H1 (cell line): ENCODE results near the gene CACNG6. TPM values are rescaled to one million over a fixed set of nuclear protein-coding genes. Genes with fewer than 3 reads are reported as not detected.

Experiments used
- KDM5A ChIP-seq: fragments of 200-600 bp; IDR thresholded peaks from 2 replicates; pipeline ENCODE4 v1.7.1; 2012; ENCODE audit warnings: mild to moderate bottlenecking, low read length, inconsistent platforms, mixed read lengths
- polyA plus RNA-seq, 7 experiments: library from polyadenylated mRNA; depleted of rRNA in 3 of 7; stranded (reverse) in 5 of 7; unstranded in 2 of 7; fragments of >200 nt in 5 of 7; fragments of 200-250 nt in 2 of 7; gene quantifications; 1 replicate in 5 of 7; 2 replicates in 1 of 7; 4 replicates in 1 of 7; pipeline versions ENCODE4 v1.2.1 to v1.2.3, GENCODE V29; 2011 to 2013; ENCODE audit warnings: missing spikeins in 2 of 7, mixed read lengths in 2 of 7
- total RNA-seq: library from RNA; stranded (reverse); fragmentation: NEBNext Ultra II Directional; extraction: Animal tissue kit (Norgen Biotek cat#: 25700); gene quantifications from 2 replicates; pipeline ENCODE4 v1.2.1, GENCODE V29; 2021
- TF ChIP-seq, protein P1 (sequence below): fragments of 300-600 bp; sonication (generic); IDR thresholded peaks from 2 replicates; pipeline ENCODE4 v1.7.1; 2012; ENCODE audit warnings: low read length, moderate library complexity, mild to moderate bottlenecking, inconsistent platforms; ENCODE audit not compliant: insufficient replicate concordance

Gene CACNG6
- total and polyA plus RNA-seq, 2 of the 8 experiments (the other 6 are each of a cell fraction or from before 2014, with no cell fraction given): 1.2 to 1.6 TPM

DNA sequence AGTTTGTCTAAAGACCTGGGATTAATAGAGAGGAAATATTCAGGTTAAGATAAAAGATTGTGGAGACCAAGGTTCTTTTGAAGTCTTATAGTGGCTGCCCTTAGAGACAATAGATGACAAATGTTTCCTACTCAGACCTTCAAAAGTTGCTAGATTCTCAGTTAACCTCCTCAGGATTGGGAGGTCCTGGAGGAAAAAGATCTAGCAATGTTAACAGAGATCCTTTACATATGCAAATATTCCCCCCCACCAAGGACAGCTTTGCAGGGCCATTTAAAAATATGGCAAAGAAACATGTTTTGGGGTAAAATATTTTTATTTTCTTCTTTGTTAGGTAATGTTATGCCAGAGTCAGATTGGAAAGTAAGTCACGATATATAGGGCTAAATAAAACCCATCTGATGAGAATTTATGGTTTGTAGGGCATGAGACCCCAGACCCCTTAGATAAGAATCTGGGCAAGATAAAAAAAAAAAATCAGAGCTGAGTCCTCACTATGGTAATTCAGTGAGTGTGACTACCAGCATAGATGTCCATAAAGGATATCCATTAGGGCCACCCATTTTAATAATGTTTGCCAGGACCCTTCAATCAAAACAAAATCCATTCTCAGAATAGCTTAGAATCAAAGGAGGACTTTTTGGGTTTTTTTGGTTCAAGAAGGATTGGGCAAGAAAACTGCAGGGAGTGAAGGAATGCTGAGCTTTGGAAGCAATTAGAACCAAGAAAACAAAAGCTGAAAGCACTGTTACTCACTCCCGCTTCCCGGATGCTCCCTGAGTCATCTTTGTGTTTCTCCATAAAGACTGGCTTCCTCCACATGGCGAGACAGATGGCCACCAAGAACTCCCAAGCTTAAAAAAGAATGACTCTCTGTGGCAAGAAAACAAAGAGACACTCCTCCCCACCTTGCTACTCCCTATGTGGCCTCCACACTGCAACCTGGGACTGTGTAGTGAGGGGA is 44.1 kb downstream of the CACNG6 start (continued):
- TF ChIP-seq, protein P1, sequence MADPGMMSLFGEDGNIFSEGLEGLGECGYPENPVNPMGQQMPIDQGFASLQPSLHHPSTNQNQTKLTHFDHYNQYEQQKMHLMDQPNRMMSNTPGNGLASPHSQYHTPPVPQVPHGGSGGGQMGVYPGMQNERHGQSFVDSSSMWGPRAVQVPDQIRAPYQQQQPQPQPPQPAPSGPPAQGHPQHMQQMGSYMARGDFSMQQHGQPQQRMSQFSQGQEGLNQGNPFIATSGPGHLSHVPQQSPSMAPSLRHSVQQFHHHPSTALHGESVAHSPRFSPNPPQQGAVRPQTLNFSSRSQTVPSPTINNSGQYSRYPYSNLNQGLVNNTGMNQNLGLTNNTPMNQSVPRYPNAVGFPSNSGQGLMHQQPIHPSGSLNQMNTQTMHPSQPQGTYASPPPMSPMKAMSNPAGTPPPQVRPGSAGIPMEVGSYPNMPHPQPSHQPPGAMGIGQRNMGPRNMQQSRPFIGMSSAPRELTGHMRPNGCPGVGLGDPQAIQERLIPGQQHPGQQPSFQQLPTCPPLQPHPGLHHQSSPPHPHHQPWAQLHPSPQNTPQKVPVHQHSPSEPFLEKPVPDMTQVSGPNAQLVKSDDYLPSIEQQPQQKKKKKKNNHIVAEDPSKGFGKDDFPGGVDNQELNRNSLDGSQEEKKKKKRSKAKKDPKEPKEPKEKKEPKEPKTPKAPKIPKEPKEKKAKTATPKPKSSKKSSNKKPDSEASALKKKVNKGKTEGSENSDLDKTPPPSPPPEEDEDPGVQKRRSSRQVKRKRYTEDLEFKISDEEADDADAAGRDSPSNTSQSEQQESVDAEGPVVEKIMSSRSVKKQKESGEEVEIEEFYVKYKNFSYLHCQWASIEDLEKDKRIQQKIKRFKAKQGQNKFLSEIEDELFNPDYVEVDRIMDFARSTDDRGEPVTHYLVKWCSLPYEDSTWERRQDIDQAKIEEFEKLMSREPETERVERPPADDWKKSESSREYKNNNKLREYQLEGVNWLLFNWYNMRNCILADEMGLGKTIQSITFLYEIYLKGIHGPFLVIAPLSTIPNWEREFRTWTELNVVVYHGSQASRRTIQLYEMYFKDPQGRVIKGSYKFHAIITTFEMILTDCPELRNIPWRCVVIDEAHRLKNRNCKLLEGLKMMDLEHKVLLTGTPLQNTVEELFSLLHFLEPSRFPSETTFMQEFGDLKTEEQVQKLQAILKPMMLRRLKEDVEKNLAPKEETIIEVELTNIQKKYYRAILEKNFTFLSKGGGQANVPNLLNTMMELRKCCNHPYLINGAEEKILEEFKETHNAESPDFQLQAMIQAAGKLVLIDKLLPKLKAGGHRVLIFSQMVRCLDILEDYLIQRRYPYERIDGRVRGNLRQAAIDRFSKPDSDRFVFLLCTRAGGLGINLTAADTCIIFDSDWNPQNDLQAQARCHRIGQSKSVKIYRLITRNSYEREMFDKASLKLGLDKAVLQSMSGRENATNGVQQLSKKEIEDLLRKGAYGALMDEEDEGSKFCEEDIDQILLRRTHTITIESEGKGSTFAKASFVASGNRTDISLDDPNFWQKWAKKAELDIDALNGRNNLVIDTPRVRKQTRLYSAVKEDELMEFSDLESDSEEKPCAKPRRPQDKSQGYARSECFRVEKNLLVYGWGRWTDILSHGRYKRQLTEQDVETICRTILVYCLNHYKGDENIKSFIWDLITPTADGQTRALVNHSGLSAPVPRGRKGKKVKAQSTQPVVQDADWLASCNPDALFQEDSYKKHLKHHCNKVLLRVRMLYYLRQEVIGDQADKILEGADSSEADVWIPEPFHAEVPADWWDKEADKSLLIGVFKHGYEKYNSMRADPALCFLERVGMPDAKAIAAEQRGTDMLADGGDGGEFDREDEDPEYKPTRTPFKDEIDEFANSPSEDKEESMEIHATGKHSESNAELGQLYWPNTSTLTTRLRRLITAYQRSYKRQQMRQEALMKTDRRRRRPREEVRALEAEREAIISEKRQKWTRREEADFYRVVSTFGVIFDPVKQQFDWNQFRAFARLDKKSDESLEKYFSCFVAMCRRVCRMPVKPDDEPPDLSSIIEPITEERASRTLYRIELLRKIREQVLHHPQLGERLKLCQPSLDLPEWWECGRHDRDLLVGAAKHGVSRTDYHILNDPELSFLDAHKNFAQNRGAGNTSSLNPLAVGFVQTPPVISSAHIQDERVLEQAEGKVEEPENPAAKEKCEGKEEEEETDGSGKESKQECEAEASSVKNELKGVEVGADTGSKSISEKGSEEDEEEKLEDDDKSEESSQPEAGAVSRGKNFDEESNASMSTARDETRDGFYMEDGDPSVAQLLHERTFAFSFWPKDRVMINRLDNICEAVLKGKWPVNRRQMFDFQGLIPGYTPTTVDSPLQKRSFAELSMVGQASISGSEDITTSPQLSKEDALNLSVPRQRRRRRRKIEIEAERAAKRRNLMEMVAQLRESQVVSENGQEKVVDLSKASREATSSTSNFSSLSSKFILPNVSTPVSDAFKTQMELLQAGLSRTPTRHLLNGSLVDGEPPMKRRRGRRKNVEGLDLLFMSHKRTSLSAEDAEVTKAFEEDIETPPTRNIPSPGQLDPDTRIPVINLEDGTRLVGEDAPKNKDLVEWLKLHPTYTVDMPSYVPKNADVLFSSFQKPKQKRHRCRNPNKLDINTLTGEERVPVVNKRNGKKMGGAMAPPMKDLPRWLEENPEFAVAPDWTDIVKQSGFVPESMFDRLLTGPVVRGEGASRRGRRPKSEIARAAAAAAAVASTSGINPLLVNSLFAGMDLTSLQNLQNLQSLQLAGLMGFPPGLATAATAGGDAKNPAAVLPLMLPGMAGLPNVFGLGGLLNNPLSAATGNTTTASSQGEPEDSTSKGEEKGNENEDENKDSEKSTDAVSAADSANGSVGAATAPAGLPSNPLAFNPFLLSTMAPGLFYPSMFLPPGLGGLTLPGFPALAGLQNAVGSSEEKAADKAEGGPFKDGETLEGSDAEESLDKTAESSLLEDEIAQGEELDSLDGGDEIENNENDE: peak; percentile 50
- TF ChIP-seq KDM5A: no peak
